IgD-negative memory B cell (primary cell): ENCODE measurements around the gene SLC1A4. TPM values are rescaled to one million over a fixed set of nuclear protein-coding genes. Genes with fewer than 3 reads are reported as not detected.
"Not testable (repeated sequence)": the region's sequence is repeated elsewhere in the genome, so short reads cannot be mapped to it uniquely, and the experiment has no call there.

Source experiments
- H3K27ac Mint-ChIP-seq, 3 donors: one replicate each; pipeline ENCODE4 v1.8.0; 2020 to 2022; ENCODE audit warnings: mild to moderate bottlenecking in 3 of 3, mixed read lengths in 3 of 3, moderate library complexity in 1 of 3
- H3K27me3 Mint-ChIP-seq: one replicate; pipeline ENCODE4 v1.8.0; 2021; ENCODE audit warnings: mixed read lengths
- H3K36me3 Mint-ChIP-seq: one replicate; pipeline ENCODE4 v1.8.0; 2020; ENCODE audit warnings: mild to moderate bottlenecking, mixed read lengths
- H3K4me1 Mint-ChIP-seq, 3 donors: one replicate each; pipeline ENCODE4 v1.8.0; 2020 to 2022; ENCODE audit warnings: mixed read lengths in 3 of 3, mild to moderate bottlenecking in 1 of 3
- H3K4me3 Mint-ChIP-seq, 4 donors: one replicate each; pipeline ENCODE4 v1.8.0; 2020 to 2022; ENCODE audit warnings: mild to moderate bottlenecking in 4 of 4, mixed read lengths in 4 of 4, moderate library complexity in 3 of 4
- H3K9me3 Mint-ChIP-seq, 3 donors: one replicate each; pipeline ENCODE4 v1.8.0; 2020 to 2021; ENCODE audit warnings: mixed read lengths in 3 of 3, mild to moderate bottlenecking in 1 of 3
- polyA plus RNA-seq: library from polyadenylated mRNA; unstranded; fragments of 300-500 nt; fragmentation: Illumina TruSeq; gene quantifications from one replicate; pipeline ENCODE4 v1.2.3, GENCODE V29; 2021

SLC1A4 gene
- polyA plus RNA-seq, 1 donor from 2014 or later = 3.6 TPM

GRCh38 chr2:65033667-65034066, 44.5 kb downstream of the SLC1A4 start:
- not testable (repeated sequence) for H3K36me3 Mint-ChIP-seq, H3K27me3 Mint-ChIP-seq
- H3K4me3 Mint-ChIP-seq = peak overlapping the region in 1 of 4 donors; percentile 66

DNA sequence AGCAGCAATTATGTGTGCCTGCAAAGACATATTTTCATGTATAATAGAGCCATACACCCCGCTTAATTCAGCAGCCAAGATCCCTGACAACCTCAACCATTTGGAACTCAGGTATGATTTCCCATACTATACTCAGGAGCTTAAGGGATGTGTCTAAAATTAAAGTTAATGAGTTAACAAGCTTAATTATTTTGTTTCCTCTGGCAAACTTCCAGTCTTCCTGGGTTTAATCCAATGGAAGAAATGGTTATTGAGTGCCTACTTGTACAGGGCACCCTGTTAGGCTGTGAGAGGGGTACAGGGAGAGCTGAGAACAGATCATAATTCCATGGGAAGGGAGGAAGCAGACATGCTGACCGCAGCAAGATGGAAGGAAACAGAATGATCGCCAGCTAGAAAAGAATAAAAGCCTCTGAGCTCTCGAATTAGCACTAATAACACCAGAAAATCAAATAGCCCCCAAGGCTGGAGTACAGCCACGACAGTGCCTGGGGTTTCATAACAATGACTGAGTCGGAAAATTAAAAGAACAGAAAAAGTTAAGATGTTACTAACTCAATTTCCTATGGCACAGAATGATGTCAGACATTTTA, 46.2 kb downstream of the SLC1A4 start:
- Mint-ChIP-seq H3K4me3 (no peak overlapping the region), H3K27me3 (no peaks in the 10 kb centered on the region), H3K9me3 (no peaks in the 10 kb centered on the region), H3K36me3 (peaks cover 9% of the 10 kb centered on the region), H3K4me1 (peaks cover 29 to 33% (median 32%) of the 10 kb centered on the region in 3 donors), H3K27ac (no peak overlapping the region)

More at GRCh38 chr2:65033667-65034066, 44.5 kb downstream of the SLC1A4 start:
- H3K4me1 Mint-ChIP-seq = peaks cover 24 to 32% (median 32%) of the 10 kb centered on the region in 3 donors
- not testable (repeated sequence) for H3K9me3 Mint-ChIP-seq
- peak overlapping the region in 1 of 3 donors; percentile 23 for H3K27ac Mint-ChIP-seq

DNA sequence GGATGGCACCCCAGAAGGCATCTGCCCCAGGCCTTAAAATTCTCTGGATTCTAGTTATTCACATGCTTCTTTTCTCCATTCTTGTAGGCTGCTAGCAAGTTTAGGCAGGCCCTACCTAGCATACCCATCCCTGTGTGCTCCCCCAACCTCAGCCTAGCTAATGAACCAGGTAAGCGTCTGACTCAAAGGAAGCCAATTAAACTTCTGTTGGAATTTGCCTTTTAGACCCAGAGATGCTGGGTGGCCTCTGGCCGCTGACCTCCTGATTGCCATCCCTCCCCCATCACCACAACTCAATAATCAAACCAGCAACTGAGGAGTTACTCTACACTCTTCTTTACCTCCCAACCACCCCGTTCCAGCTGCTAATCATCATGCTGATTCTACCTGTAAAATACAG, 48.0 kb downstream of the SLC1A4 start:
- Mint-ChIP-seq H3K4me1 (peaks cover 15 to 19% (median 19%) of the 10 kb centered on the region in 3 donors), H3K9me3 (no peaks in the 10 kb centered on the region), H3K27me3 (no peaks in the 10 kb centered on the region), H3K27ac (peak overlapping the region in 2 of 3 donors; percentile 20 to 87), H3K4me3 (no peak overlapping the region), H3K36me3 (peaks cover 10% of the 10 kb centered on the region)

- peak overlapping the region in 1 of 3 donors; percentile 78 for H3K27ac Mint-ChIP-seq
- H3K27me3 Mint-ChIP-seq = no peaks in the 10 kb centered on the region
- H3K36me3 Mint-ChIP-seq = peaks cover 14% of the 10 kb centered on the region
- peaks cover 3 to 7% (median 6%) of the 10 kb centered on the region in 3 donors for H3K9me3 Mint-ChIP-seq
- no peak overlapping the region for H3K4me3 Mint-ChIP-seq
- H3K4me1 Mint-ChIP-seq = peaks cover 10 to 11% (median 11%) of the 10 kb centered on the region in 3 donors
These were observed 50.4 kb downstream of the SLC1A4 start for GRCh38 chr2:65039640-65040039.

DNA sequence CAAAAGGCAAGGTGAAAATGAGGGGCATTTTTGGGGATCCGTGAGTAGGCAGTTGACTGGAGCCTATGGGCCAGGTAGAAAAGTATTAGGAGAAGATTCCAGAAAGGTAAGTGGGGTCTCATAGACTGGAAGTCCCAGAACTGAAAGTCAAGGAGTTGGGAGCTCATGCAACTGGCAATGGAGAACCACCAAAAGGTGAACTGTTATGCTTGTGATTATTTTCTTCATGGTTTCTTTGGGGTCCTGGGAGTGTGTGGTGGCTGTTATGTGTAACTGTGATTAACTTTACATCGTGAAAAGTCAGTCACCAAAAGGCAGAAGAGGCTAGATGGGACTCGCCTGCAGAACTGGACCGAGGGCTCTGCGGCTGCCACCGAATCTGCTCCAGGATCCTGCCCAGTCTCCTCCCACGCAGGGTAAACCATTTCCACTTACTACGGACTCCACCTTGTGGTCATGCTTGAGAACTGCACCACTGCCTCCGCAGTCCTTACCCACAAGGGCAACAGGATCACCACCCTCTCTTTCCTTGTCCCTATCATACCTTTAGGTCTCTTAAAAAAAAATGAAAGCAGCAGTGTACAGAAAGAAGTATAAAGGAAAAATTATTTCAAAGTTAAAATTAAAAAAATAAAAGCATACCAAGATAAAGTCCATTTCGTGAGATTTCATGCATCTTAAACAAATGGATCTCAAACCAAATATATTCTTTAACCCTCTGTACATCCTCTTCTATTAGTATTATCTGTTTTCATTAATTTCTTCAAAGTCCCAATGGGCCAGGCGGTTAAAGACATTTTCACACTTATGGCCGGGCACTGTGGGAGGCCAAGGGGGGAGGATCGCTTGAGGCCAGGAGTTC, 51.4 kb downstream of the SLC1A4 start:
- peaks cover 4 to 7% (median 6%) of the 10 kb centered on the region in 3 donors for H3K9me3 Mint-ChIP-seq

GRCh38 chr2:65043001-65043400, 53.8 kb downstream of the SLC1A4 start:
- Mint-ChIP-seq H3K4me3 (no peak overlapping the region), H3K4me1 (peaks cover 10 to 11% (median 11%) of the 10 kb centered on the region in 3 donors), H3K36me3 (peaks cover 17% of the 10 kb centered on the region), H3K27me3 (no peaks in the 10 kb centered on the region), H3K27ac (no peak overlapping the region), H3K9me3 (peaks cover 4 to 7% (median 6%) of the 10 kb centered on the region in 3 donors)

More for the DNA sequence above, 51.4 kb downstream of the SLC1A4 start:
- Mint-ChIP-seq H3K36me3 (peaks cover 19% of the 10 kb centered on the region), H3K4me1 (peaks cover 10 to 11% (median 11%) of the 10 kb centered on the region in 3 donors), H3K27ac (peak overlapping the region in 2 of 3 donors; percentile 5 to 24), H3K27me3 (no peaks in the 10 kb centered on the region), H3K4me3 (peak overlapping the region in 1 of 4 donors; percentile 55)

- Mint-ChIP-seq H3K4me3 (no peak overlapping the region), H3K27me3 (no peaks in the 10 kb centered on the region), H3K36me3 (peaks cover 23% of the 10 kb centered on the region), H3K4me1 (peaks cover 10 to 11% (median 11%) of the 10 kb centered on the region in 3 donors), H3K27ac (no peak overlapping the region), H3K9me3 (peaks cover 4 to 7% (median 6%) of the 10 kb centered on the region in 3 donors)
These were observed 55.0 kb downstream of the SLC1A4 start for GRCh38 chr2:65044097-65044735.

GRCh38 chr2:65045651-65046050, 56.5 kb downstream of the SLC1A4 start:
- peaks cover 1% of the 10 kb centered on the region in 3 donors for H3K4me1 Mint-ChIP-seq
- H3K36me3 Mint-ChIP-seq = peaks cover 23% of the 10 kb centered on the region
- H3K27ac Mint-ChIP-seq = no peak overlapping the region
- no peaks in the 10 kb centered on the region for H3K27me3 Mint-ChIP-seq
- H3K9me3 Mint-ChIP-seq = peaks cover 4 to 7% (median 6%) of the 10 kb centered on the region in 3 donors
- H3K4me3 Mint-ChIP-seq = peak overlapping the region in 1 of 4 donors; percentile 59

- no peak overlapping the region for H3K27ac Mint-ChIP-seq
- H3K4me3 Mint-ChIP-seq = no peak overlapping the region
- peaks cover 29% of the 10 kb centered on the region for H3K36me3 Mint-ChIP-seq
- H3K4me1 Mint-ChIP-seq = peaks cover 0 to 6% (median 4%) of the 10 kb centered on the region in 3 donors
- no peaks in the 10 kb centered on the region for H3K27me3 Mint-ChIP-seq
- peaks cover 6 to 7% (median 6%) of the 10 kb centered on the region in 3 donors for H3K9me3 Mint-ChIP-seq
These were observed 57.6 kb downstream of the SLC1A4 start for GRCh38 chr2:65046633-65047407.

- Mint-ChIP-seq H3K4me1 (peaks cover 15 to 24% (median 16%) of the 10 kb centered on the region in 3 donors), H3K9me3 (peaks cover 3 to 6% (median 5%) of the 10 kb centered on the region in 3 donors), H3K27me3 (no peaks in the 10 kb centered on the region), H3K4me3 (no peak overlapping the region), H3K36me3 (peaks cover 28% of the 10 kb centered on the region), H3K27ac (no peak overlapping the region)
These were observed 59.9 kb downstream of the SLC1A4 start for GRCh38 chr2:65049010-65049639.

DNA sequence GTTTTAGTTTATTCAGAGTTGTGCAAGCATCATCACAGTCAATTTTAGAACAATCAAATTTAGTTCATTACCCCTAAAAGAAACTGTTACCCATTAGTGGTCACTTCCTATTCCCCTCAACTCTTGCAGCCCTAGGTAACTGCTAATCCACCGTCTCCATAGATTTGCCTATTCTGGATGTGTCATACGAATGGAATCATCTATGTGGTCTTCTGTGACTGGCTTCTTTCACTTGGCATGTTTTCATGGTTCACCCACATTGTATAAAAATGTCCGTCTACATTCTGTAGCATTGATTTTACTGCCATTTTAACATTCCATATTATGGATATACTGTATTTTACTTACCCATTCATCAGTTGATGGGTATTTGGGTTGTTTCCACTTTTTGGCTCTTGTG, 61.7 kb downstream of the SLC1A4 start:
- Mint-ChIP-seq H3K9me3 (peaks cover 0 to 2% (median 0%) of the 10 kb centered on the region in 3 donors), H3K4me3 (no peak overlapping the region), H3K27me3 (no peaks in the 10 kb centered on the region), H3K4me1 (peaks cover 27 to 38% (median 29%) of the 10 kb centered on the region in 3 donors), H3K36me3 (peaks cover 18% of the 10 kb centered on the region), H3K27ac (no peak overlapping the region)

GRCh38 chr2:65053199-65053598, 64.0 kb downstream of the SLC1A4 start:
- Mint-ChIP-seq H3K36me3 (peaks cover 19% of the 10 kb centered on the region), H3K4me3 (peak overlapping the region; percentile 49 to 97 (median 65)), H3K4me1 (peaks cover 35 to 51% (median 44%) of the 10 kb centered on the region in 3 donors), H3K9me3 (peaks cover 0 to 2% (median 0%) of the 10 kb centered on the region in 3 donors), H3K27ac (peak overlapping the region; percentile 0 to 91 (median 30)), H3K27me3 (no peaks in the 10 kb centered on the region)

GRCh38 chr2:65054749-65055421, 65.7 kb downstream of the SLC1A4 start:
- Mint-ChIP-seq H3K27ac (peak overlapping the region; percentile 30 to 99 (median 95)), H3K9me3 (peaks cover 0 to 2% (median 0%) of the 10 kb centered on the region in 3 donors), H3K4me3 (peak overlapping the region; percentile 96 to 98 (median 98)), H3K36me3 (peaks cover 13% of the 10 kb centered on the region), H3K27me3 (no peaks in the 10 kb centered on the region), H3K4me1 (peaks cover 35 to 57% (median 50%) of the 10 kb centered on the region in 3 donors)
